NCI-H774 (cell line): ENCODE data around the gene VSX2.

Source experiments
- DNase-seq: peaks from one replicate; lab custom pipeline; 2025; lab: John Stamatoyannopoulos, UW

Gene VSX2

GRCh38 chr14:74223016-74223415 is 16.2 kb upstream of the VSX2 start:
- DNase-seq: no peak

- DNase-seq: no peak
Observed at GRCh38 chr14:74231784-74232183, 7.5 kb upstream of the VSX2 start.

- no peak for DNase-seq
Observed at GRCh38 chr14:74235017-74235416, 4.2 kb upstream of the VSX2 start.

- no peak for DNase-seq
Observed at GRCh38 chr14:74237441-74237840, 1.8 kb upstream of the VSX2 start.

- no peak for DNase-seq
Observed at GRCh38 chr14:74239848-74240793, 872 bp downstream of the VSX2 start.

GRCh38 chr14:74240794-74241651 is 1.8 kb downstream of the VSX2 start:
- no peak for DNase-seq

GRCh38 chr14:74241652-74242017 is 2.4 kb downstream of the VSX2 start:
- no peak for DNase-seq

GRCh38 chr14:74242021-74242779 is 3.0 kb downstream of the VSX2 start:
- no peak for DNase-seq

- DNase-seq: no peak
Observed at GRCh38 chr14:74242780-74243042, 3.5 kb downstream of the VSX2 start.

- DNase-seq: no peak
Observed at GRCh38 chr14:74243051-74243450, 3.8 kb downstream of the VSX2 start.

GRCh38 chr14:74244115-74244514 is 4.9 kb downstream of the VSX2 start:
- DNase-seq: no peak

GRCh38 chr14:74245292-74245691 is 6.0 kb downstream of the VSX2 start:
- no peak for DNase-seq

- no peak for DNase-seq
Observed at GRCh38 chr14:74246542-74246941, 7.3 kb downstream of the VSX2 start.

- DNase-seq: no peak
Observed at GRCh38 chr14:74248017-74248416, 8.8 kb downstream of the VSX2 start.

- DNase-seq: no peak
Observed at GRCh38 chr14:74249433-74250375, 10.5 kb downstream of the VSX2 start.

- DNase-seq: no peak
Observed at GRCh38 chr14:74255281-74255680, 16.0 kb downstream of the VSX2 start.

GRCh38 chr14:74257078-74257940 is 18.1 kb downstream of the VSX2 start:
- DNase-seq: no peak

- no peak for DNase-seq
Observed at GRCh38 chr14:74257941-74258763, 18.9 kb downstream of the VSX2 start.

GRCh38 chr14:74258764-74259035 is 19.5 kb downstream of the VSX2 start:
- DNase-seq: no peak

- DNase-seq: no peak
Observed at GRCh38 chr14:74259513-74259912, 20.3 kb downstream of the VSX2 start.
